ENCODE results near the gene ACSL6. TPM values are rescaled to one million over a fixed set of nuclear protein-coding genes. Genes with fewer than 3 reads are reported as not detected.
A peak's percentile ranks its signal among the peaks of the same experiment; 100 is the strongest.

ACSL6 gene
- total RNA-seq, 4 donors from 2014 or later = 0.18 to 1.3 TPM; not detected in 2

- no peak overlapping the region for H3K4me3 ChIP-seq
- intact Hi-C loops (cut with DNase I; ENCODE audit: low total_unique reads) = no loop called here
- H3K27ac ChIP-seq = no peak overlapping the region
- no peak for DNase-seq
- TF ChIP-seq, protein P1, sequence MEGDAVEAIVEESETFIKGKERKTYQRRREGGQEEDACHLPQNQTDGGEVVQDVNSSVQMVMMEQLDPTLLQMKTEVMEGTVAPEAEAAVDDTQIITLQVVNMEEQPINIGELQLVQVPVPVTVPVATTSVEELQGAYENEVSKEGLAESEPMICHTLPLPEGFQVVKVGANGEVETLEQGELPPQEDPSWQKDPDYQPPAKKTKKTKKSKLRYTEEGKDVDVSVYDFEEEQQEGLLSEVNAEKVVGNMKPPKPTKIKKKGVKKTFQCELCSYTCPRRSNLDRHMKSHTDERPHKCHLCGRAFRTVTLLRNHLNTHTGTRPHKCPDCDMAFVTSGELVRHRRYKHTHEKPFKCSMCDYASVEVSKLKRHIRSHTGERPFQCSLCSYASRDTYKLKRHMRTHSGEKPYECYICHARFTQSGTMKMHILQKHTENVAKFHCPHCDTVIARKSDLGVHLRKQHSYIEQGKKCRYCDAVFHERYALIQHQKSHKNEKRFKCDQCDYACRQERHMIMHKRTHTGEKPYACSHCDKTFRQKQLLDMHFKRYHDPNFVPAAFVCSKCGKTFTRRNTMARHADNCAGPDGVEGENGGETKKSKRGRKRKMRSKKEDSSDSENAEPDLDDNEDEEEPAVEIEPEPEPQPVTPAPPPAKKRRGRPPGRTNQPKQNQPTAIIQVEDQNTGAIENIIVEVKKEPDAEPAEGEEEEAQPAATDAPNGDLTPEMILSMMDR (IDR thresholded peaks at IDR 0.05) = no peak
- TF ChIP-seq POLR2A (IDR thresholded peaks at IDR 0.05) = no peak
- no peaks in the 10 kb centered on the region for H3K4me1 ChIP-seq
- H3K36me3 ChIP-seq = no peaks in the 10 kb centered on the region
- H3K9me3 ChIP-seq = no peaks in the 10 kb centered on the region
- H3K27me3 ChIP-seq = no peaks in the 10 kb centered on the region
Measured at GRCh38 chr5:132017316-132017715, 5.9 kb upstream of the ACSL6 start.

- H3K27ac ChIP-seq = no peak overlapping the region
- intact Hi-C loops (cut with DNase I; ENCODE audit: low total_unique reads) = no loop called here
- H3K4me3 ChIP-seq = no peak overlapping the region
- no peaks in the 10 kb centered on the region for H3K9me3 ChIP-seq
- DNase-seq = no peak
- H3K36me3 ChIP-seq = no peaks in the 10 kb centered on the region
- H3K27me3 ChIP-seq = no peaks in the 10 kb centered on the region
- TF ChIP-seq, protein P1 (IDR thresholded peaks at IDR 0.05) = no peak
- TF ChIP-seq POLR2A (IDR thresholded peaks at IDR 0.05) = no peak
- peaks cover 0 to under 1% of the 10 kb centered on the region in 2 donors for H3K4me1 ChIP-seq
Measured at GRCh38 chr5:132016721-132017250, 5.3 kb upstream of the ACSL6 start.

- DNase-seq = no peak
- H3K27ac ChIP-seq = no peak overlapping the region
- intact Hi-C loops (cut with DNase I; ENCODE audit: low total_unique reads) = no loop called here
- H3K4me3 ChIP-seq = no peak overlapping the region
- TF ChIP-seq POLR2A (IDR thresholded peaks at IDR 0.05) = no peak
- TF ChIP-seq, protein P1 (IDR thresholded peaks at IDR 0.05) = no peak
- H3K36me3 ChIP-seq = no peaks in the 10 kb centered on the region
- H3K4me1 ChIP-seq = peaks cover 0 to 11% of the 10 kb centered on the region in 2 donors
- H3K9me3 ChIP-seq = no peaks in the 10 kb centered on the region
- H3K27me3 ChIP-seq = no peaks in the 10 kb centered on the region
Measured at GRCh38 chr5:132013711-132014110, 2.3 kb upstream of the ACSL6 start.

- Histone ChIP-seq H3K4me1 (peaks cover 0 to 11% of the 10 kb centered on the region in 2 donors), H3K9me3 (no peaks in the 10 kb centered on the region), H3K27ac (no peak overlapping the region), H3K36me3 (no peaks in the 10 kb centered on the region), H3K4me3 (no peak overlapping the region), H3K27me3 (no peaks in the 10 kb centered on the region)
- no peak for TF ChIP-seq POLR2A (IDR thresholded peaks at IDR 0.05)
- TF ChIP-seq, protein P1 (IDR thresholded peaks at IDR 0.05) = no peak
- intact Hi-C loops (cut with DNase I; ENCODE audit: low total_unique reads) = no loop called here
- no peak for DNase-seq
Measured at GRCh38 chr5:132013006-132013689, 1.7 kb upstream of the ACSL6 start.

DNA sequence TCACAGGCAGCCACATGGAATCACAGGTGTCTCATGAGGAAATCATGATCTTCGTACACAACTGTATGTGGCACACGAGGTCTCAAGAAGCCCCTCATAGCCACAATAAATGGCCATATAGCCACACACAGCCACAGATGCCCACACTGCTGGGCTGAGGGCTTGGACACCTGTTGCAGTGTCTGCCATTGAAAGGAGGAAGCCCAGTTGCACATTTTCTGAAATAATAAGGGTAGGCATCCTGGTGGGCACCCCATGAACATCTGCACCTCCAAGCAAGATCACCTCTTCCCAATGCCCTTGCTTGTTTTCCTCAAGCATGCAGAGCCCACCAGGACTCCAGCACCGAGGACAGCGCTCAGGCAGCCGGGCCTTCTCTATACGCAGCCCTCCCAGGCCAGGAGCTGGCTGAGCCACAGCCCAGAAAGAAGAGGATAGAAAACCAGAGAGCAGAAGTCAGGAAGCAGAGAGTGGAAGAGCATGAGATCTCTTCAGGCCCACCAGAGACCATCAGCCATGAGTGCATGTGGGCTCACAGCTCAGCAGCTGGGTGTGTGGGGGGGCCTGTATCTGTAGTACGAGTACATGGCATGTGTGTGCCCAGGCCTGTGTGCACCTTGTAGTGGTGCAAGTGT is 1.0 kb upstream of the ACSL6 start:
- Histone ChIP-seq H3K9me3 (no peaks in the 10 kb centered on the region), H3K4me1 (peaks cover 0 to 11% of the 10 kb centered on the region in 2 donors), H3K4me3 (no peak overlapping the region), H3K36me3 (no peaks in the 10 kb centered on the region), H3K27me3 (no peaks in the 10 kb centered on the region), H3K27ac (no peak overlapping the region)
- peak in 1 of 2 donors; percentile 5 for DNase-seq
- intact Hi-C loops (cut with DNase I; ENCODE audit: low total_unique reads) = no loop called here
- TF ChIP-seq, protein P1 (IDR thresholded peaks at IDR 0.05) = no peak
- no peak for TF ChIP-seq POLR2A (IDR thresholded peaks at IDR 0.05)

Measured in uterus (tissue), 4 donors.